Measurements from ENCODE around the gene MAMSTR. TPM values are rescaled to one million over a fixed set of nuclear protein-coding genes. Genes with fewer than 3 reads are reported as not detected.

MAMSTR gene
- total and polyA plus RNA-seq, 4 donors = 0.48 to 1.5 (median 1.2) TPM

DNA sequence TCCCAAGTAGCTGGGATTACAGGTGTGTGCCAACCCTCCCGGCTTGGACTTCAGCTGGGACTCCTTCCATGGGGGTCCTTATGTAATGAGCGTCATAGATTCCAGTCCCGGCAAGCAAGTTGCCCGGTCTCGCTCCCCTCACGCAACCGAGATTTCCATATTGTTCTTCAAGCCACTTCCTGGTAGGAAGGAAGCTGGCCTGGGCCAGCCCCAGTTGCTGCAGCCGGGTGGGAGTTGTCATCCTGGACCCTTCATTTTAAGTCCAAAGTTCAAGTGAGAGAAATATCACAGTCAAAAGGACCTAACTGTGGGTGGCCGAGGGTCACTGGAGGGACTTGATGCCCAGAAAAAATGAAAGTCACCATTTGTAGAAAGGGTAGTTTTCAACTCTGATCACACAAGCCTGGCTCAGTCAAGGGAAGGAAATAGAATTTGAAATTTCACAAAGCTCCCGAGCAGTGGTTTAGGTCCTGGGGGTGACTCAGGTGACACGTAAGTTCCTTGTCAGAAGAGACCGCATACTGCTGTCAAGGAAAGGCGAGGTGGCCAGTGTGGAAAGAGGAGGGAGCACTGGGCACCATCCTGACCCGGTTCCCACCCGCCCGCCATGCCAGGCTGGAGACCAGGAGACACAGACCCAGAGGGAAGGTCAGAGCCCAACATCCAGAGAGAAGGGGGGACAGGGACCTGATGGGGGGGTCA lies 41.1 kb upstream of the MAMSTR start:
- no peak for ATAC-seq (ENCODE audit: insufficient read depth, low FRiP score)
- Histone ChIP-seq H3K27ac (ENCODE audit: low read depth in 1 of 2, low read length in 1 of 2) (peak overlapping the region; percentile 8 to 42), H3K9me3 (ENCODE audit: control insufficient read depth in 4 of 4, insufficient read depth in 3 of 4, low read length in 3 of 4) (no peaks in the 10 kb centered on the region), H3K36me3 (ENCODE audit: control insufficient read depth in 4 of 4, insufficient read depth in 4 of 4, low read length in 4 of 4) (no peaks in the 10 kb centered on the region), H3K4me3 (no peak overlapping the region), H3K27me3 (ENCODE audit: control insufficient read depth in 3 of 3, insufficient read depth in 3 of 3, low read length in 2 of 3) (peaks cover 0 to 2% (median 0%) of the 10 kb centered on the region in 3 donors), H3K9ac (ENCODE audit: insufficient read depth in 1 of 2, low read length in 2 of 2) (no peak overlapping the region), H3K4me1 (ENCODE audit: control insufficient read depth in 5 of 5, insufficient read depth in 5 of 5, low read length in 5 of 5) (peaks cover 0 to 3% (median 0%) of the 10 kb centered on the region in 5 donors)
- 37 to 50% methylated on average over 16 of the region's 16 CpGs for WGBS, 2 donors
- TF ChIP-seq, protein P1, sequence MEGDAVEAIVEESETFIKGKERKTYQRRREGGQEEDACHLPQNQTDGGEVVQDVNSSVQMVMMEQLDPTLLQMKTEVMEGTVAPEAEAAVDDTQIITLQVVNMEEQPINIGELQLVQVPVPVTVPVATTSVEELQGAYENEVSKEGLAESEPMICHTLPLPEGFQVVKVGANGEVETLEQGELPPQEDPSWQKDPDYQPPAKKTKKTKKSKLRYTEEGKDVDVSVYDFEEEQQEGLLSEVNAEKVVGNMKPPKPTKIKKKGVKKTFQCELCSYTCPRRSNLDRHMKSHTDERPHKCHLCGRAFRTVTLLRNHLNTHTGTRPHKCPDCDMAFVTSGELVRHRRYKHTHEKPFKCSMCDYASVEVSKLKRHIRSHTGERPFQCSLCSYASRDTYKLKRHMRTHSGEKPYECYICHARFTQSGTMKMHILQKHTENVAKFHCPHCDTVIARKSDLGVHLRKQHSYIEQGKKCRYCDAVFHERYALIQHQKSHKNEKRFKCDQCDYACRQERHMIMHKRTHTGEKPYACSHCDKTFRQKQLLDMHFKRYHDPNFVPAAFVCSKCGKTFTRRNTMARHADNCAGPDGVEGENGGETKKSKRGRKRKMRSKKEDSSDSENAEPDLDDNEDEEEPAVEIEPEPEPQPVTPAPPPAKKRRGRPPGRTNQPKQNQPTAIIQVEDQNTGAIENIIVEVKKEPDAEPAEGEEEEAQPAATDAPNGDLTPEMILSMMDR (IDR thresholded peaks at IDR 0.05; ENCODE audit: control extremely low read depth, extremely low read depth) = no peak
- DNase-seq = no peak

DNA sequence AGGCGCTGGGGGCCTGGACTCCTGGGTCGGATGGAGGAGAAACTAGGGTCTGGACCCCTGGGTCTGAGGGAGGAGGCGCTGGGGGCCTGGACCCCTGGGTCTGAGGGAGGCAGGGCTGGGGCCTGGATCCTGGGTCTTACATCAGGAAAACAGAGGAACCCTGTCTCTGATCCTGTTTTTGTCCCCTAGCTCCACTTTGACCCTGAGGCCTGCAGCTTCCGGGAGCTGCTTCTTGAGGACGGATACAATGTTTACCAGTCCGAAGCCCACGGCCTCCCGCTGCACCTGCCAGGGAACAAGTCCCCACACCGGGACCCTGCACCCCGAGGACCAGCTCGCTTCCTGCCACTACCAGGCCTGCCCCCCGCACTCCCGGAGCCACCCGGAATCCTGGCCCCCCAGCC lies 38.2 kb upstream of the MAMSTR start:
- TF ChIP-seq, protein P1 (IDR thresholded peaks at IDR 0.05; ENCODE audit: control extremely low read depth, extremely low read depth) = no peak
- Histone ChIP-seq H3K9ac (ENCODE audit: insufficient read depth in 1 of 2, low read length in 2 of 2) (no peak overlapping the region), H3K36me3 (ENCODE audit: control insufficient read depth in 4 of 4, insufficient read depth in 4 of 4, low read length in 4 of 4) (no peaks in the 10 kb centered on the region), H3K27ac (ENCODE audit: low read depth in 1 of 2, low read length in 1 of 2) (no peak overlapping the region), H3K9me3 (ENCODE audit: control insufficient read depth in 4 of 4, insufficient read depth in 3 of 4, low read length in 3 of 4) (no peaks in the 10 kb centered on the region), H3K27me3 (ENCODE audit: control insufficient read depth in 3 of 3, insufficient read depth in 3 of 3, low read length in 2 of 3) (peaks cover 0 to 6% (median 0%) of the 10 kb centered on the region in 3 donors), H3K4me1 (ENCODE audit: control insufficient read depth in 5 of 5, insufficient read depth in 5 of 5, low read length in 5 of 5) (peaks cover 0 to 9% (median 3%) of the 10 kb centered on the region in 5 donors), H3K4me3 (no peak overlapping the region)
- ATAC-seq (ENCODE audit: insufficient read depth, low FRiP score) = no peak
- WGBS, 2 donors = 86 to 88% methylated on average over 14 of the region's 14 CpGs
- no peak for DNase-seq

DNA sequence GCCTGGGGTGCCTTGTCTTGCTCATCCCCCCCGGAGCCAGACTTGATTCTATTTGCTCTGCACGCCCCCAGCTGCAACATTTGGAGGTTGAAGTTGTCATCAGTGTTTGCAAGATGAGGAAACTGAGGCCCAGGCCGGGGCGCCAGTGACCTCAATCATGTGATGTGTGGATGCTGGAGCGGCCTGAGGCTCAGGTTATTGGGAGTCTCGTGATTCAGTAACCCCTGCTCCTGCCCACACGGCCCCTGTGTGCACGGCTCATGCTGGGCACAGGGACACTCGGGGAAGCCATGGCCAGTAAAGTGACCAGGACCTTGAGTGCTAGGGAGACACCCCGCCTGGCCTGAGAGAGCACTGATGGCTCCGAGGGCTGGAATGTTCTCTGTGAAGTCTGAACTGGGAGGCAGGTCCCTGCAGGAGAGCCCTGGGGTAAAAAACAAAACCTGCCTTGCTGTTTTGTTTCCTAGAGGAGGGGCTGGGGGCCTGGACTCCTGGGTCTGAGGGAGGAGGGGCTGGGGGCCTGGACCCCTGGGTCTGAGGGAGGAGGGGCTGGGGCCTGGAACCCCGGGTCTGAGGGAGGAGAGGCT lies 37.7 kb upstream of the MAMSTR start:
- H3K9ac ChIP-seq (ENCODE audit: insufficient read depth in 1 of 2, low read length in 2 of 2) = no peak overlapping the region
- no peak overlapping the region for H3K4me3 ChIP-seq
- no peaks in the 10 kb centered on the region for H3K9me3 ChIP-seq (ENCODE audit: control insufficient read depth in 4 of 4, insufficient read depth in 3 of 4, low read length in 3 of 4)
- no peaks in the 10 kb centered on the region for H3K36me3 ChIP-seq (ENCODE audit: control insufficient read depth in 4 of 4, insufficient read depth in 4 of 4, low read length in 4 of 4)
- peaks cover 0 to 5% (median 2%) of the 10 kb centered on the region in 3 donors for H3K27me3 ChIP-seq (ENCODE audit: control insufficient read depth in 3 of 3, insufficient read depth in 3 of 3, low read length in 2 of 3)
- H3K4me1 ChIP-seq (ENCODE audit: control insufficient read depth in 5 of 5, insufficient read depth in 5 of 5, low read length in 5 of 5) = peaks cover 0 to 15% (median 3%) of the 10 kb centered on the region in 5 donors
- TF ChIP-seq, protein P1 (IDR thresholded peaks at IDR 0.05; ENCODE audit: control extremely low read depth, extremely low read depth) = no peak
- H3K27ac ChIP-seq (ENCODE audit: low read depth in 1 of 2, low read length in 1 of 2) = no peak overlapping the region
- WGBS, 2 donors = 88 to 92% methylated on average over 12 of the region's 12 CpGs
- ATAC-seq (ENCODE audit: insufficient read depth, low FRiP score) (no peak), DNase-seq (no peak)
